GM20431 (cell line): ENCODE data around the gene GPRC5D.

ENCODE experiments used
- in situ Hi-C: fragments of 300-500 bp; cut with MseI, MboI; formaldehyde crosslinking; loops from one replicate; pipeline ENCODE4 v1.15.0; 2020; ENCODE audit warnings: low sequenced_read_pairs; ENCODE audit not compliant: unreplicated experiment

Gene GPRC5D

GRCh38 chr12:12982331-12982730, 30.4 kb upstream of the GPRC5D start:
- in situ Hi-C loops, result no loop called here

DNA sequence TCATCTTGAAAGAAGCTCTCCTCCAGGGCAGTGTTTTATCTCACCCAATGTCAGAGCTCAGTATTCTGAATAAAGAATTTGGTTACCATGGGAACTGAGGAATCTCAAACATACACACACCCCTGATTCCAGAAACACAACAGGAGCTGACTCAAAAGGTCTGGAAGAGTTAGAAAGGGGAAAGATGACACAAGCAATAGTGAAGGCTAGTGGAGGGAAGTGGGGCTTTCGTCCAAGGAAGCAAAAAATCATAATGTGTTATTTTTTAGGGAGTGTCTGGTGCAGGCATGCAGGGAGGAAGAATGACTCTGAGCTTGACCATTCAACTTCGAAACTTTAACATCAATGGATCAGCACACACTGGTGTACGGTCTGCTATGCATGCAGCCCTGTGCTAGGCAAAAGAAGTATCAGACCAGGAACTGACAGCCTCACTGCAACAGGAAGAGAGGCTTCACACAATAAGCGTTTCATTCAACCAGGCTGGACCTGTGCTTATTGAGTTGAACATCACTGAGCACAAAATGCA, 27.8 kb upstream of the GPRC5D start:
- in situ Hi-C loops, result no loop called here

GRCh38 chr12:12979126-12979525, 27.2 kb upstream of the GPRC5D start:
- in situ Hi-C loops, result no loop called here

- in situ Hi-C loops, result no loop called here
Observed at GRCh38 chr12:12977231-12977630, 25.3 kb upstream of the GPRC5D start.

DNA sequence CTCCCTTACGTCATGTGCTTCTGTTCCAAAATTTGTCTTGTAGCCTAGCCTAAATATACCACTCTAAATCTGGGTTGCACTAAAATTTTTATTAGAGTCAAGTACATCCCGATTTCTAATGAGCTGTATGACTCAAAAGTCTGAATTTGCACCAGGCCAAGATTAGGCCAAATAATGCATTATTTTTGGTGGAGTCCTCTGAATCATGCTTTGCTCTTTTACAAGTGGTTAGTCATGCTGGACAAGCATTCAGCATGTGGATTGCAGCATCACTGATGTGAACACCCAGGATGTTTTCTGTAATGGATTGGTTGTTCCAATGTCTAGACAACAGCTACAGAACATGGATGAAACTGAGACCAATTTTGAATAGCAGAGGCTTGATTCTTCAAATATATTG, 24.4 kb upstream of the GPRC5D start:
- in situ Hi-C loops, result no loop called here

GRCh38 chr12:12975322-12976077, 23.5 kb upstream of the GPRC5D start:
- in situ Hi-C loops, result no loop called here

DNA sequence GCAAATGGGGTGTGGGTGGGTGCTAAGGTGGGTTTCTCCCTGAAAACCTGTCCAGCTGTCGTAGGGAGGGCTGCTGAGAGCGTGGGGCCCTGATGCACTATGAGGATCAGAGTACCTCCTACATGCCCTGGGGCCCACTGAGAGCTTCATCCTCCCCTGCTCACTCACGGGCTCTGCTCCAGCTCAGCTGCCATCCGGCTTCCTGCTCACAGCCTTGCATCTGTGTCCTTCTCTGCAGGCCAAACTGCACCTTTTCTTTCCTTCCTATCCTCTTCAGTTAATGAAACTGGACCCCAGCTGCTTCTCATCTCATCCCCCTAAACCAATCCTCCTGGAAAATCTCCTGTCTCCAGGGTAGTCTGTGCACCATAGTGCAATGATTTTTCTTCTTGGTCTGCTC, 22.2 kb upstream of the GPRC5D start:
- in situ Hi-C loops, result no loop called here

- in situ Hi-C loops, result no loop called here
Observed at GRCh38 chr12:12973019-12973418, 21.0 kb upstream of the GPRC5D start.

DNA sequence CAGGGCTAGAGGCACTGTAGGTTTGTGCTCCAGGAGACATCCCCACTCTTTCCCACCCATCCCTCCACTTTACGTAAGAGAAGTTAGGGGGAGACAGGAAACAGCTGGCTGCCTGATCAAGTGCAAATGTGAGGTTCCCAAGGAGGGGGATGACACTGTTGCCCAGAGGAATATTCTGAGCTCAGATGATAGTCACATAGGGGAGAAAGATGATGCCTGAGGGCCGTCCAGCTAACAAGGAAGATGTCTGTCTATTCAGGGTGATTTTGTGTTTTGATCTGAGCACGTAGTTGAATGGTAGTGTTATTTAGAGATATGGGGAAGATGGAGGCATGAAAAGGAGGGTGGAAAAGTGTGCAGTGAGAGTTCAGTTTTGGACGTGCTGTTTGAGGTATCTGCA, 13.9 kb upstream of the GPRC5D start:
- in situ Hi-C loops, result no loop called here

DNA sequence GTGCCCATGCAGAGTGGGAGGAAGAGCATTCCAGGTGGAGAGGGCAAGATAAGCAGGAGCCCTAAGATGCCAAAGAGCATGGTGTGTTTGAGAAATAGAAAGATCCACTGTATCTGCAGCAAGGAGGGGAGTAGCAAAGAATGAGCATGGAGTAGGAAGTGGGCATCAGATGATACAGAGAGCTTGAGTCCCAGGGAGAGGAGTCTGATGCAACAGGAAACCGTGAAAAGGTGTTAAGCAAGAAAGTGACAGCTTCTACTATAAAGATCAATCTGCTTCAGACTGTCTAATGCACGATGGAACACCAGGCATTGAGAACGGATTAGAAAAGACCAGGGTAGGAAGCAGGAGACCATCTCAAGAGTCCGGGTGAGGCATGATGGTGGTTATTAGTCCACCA, 12.3 kb upstream of the GPRC5D start:
- in situ Hi-C loops, result no loop called here

GRCh38 chr12:12960639-12961209, 8.8 kb upstream of the GPRC5D start:
- in situ Hi-C loops, result no loop called here

GRCh38 chr12:12958886-12959285, 6.9 kb upstream of the GPRC5D start:
- in situ Hi-C loops, result no loop called here

- in situ Hi-C loops, result no loop called here
Observed at GRCh38 chr12:12954878-12955625, 3.1 kb upstream of the GPRC5D start.

DNA sequence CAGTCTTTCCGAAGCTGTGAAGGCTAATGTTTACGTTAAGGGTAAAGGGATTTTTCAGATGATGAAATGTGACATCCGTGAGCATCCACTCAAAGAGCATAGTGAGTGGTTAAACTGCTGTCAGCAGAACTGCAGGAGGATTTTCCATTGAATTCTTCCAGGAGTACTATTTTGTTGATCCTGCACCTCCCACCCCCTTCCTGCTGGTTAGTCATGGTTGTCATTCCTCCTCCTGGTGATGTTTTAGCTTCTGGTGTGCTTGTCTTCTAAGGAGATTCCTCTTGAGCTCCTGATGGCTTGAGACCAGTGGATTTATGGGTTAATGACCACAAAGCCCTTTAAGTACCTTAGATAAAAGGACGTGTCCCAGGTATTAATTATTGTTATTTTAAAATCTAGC, 2.4 kb upstream of the GPRC5D start:
- in situ Hi-C loops, result no loop called here

- in situ Hi-C loops, result no loop called here
Observed at GRCh38 chr12:12951504-12951903, 466 bp downstream of the GPRC5D start.

GRCh38 chr12:12947902-12948301, 4.1 kb downstream of the GPRC5D start:
- in situ Hi-C loops, result no loop called here

- in situ Hi-C loops, result no loop called here
Observed at GRCh38 chr12:12946686-12947355, 5.1 kb downstream of the GPRC5D start.

GRCh38 chr12:12945591-12945990, 6.4 kb downstream of the GPRC5D start:
- in situ Hi-C loops, result no loop called here

DNA sequence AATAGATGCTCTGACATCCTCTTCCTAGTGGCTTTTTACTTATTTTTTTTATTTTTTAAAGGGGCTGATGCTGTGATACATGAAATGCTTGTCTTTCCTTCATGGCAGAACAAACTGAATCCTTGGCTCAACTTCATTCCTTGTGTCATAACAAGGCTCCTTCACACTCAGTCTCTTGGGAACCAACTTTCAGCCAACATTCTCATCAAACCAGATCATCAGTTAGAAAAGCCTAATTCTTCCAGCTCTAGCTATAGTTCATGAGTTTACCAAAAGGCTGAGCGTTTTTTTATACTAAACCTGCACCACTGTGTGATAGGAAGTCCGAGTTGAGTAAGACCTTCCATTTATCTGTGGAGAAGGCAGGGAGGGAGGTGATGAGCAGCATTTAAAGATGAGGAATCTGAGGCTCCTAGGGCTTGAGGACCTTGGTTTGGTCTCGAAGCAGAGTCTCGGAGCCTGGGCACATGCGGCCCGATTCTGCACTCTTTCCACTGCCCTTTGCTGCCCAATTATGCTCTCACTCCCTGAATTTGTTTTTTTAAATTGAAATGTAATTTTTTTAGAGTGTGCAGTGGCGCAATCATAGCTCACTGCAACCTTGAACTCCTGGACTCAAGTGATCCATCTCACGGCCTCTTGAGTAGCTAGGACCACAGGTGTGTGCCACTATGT, 8.2 kb downstream of the GPRC5D start:
- in situ Hi-C loops, result no loop called here
